Mucosa of descending colon (tissue), 3 donors: Measurements from ENCODE around the gene LNPK. TPM values are rescaled to one million over a fixed set of nuclear protein-coding genes. Genes with fewer than 3 reads are reported as not detected.

Experiments
- ATAC-seq: fragments of 200-7000 bp; cut with Tn5 transposase; one replicate; pipeline ENCODE4 v1.9.1; 2020; ENCODE audit warnings: mild to moderate bottlenecking, moderate library complexity
- DNase-seq, 3 donors: peaks; one replicate each; pipeline ENCODE4 v3.0.0-alpha.2; 2020
- H3K36me3 ChIP-seq: fragments of 200-600 bp; one replicate; pipeline ENCODE4 v1.8.0; 2021; ENCODE audit warnings: low read depth, mild to moderate bottlenecking
- H3K4me1 ChIP-seq: fragments of 200-600 bp; one replicate; pipeline ENCODE4 v1.8.0; 2021; ENCODE audit warnings: low read depth, mild to moderate bottlenecking
- H3K4me3 ChIP-seq: fragments of 200-600 bp; one replicate; pipeline ENCODE4 v1.8.0; 2021; ENCODE audit warnings: mild to moderate bottlenecking
- H3K9me3 ChIP-seq: fragments of 200-600 bp; one replicate; pipeline ENCODE4 v1.8.0; 2021; ENCODE audit warnings: mild to moderate bottlenecking
- CTCF ChIP-seq: fragments of 200-600 bp; IDR thresholded peaks from one replicate; pipeline ENCODE4 v1.8.0; 2022; ENCODE audit warnings: antibody characterized with exemption, mild to moderate bottlenecking
- intact Hi-C, 2 donors: fragments of 100-400 bp; cut with DNase I in 1 of 2; cut with micrococcal nuclease in 1 of 2; formaldehyde crosslinking; loops; one replicate each; pipeline versions ENCODE4 v1.11.0 to v1.11.1; 2022; cut with DNase I, micrococcal nuclease
- total RNA-seq, 3 donors: library from RNA; stranded (reverse); fragmentation: NEBNext Ultra II Directional in 2 of 3; extraction: Animal tissue kit (Norgen Biotek cat#: 25700) in 2 of 3; gene quantifications; one replicate each; pipeline versions ENCODE4 v1.2.1 to v1.2.4, GENCODE V29; 2021 to 2023
- donor health status: DM: no; HTN: no; CAD: no; lungs with moderate emphysema.
- donor health status: DM: no; HTN: no; CAD: no.
- donor health status: DM: no; HTN: yes; CAD: no.

The LNPK gene
- total RNA-seq, 3 donors from 2014 or later = 33.4 to 35.9 (median 35.3) TPM

GRCh38 chr2:175950512-175950911, 51.6 kb downstream of the LNPK start:
- no peak for TF ChIP-seq CTCF
- DNase-seq = no peak
- Histone ChIP-seq H3K9me3 (no peaks in the 10 kb centered on the region), H3K4me1 (no peaks in the 10 kb centered on the region), H3K4me3 (no peak overlapping the region), H3K36me3 (no peaks in the 10 kb centered on the region)
- intact Hi-C loops = no loop called here
- ATAC-seq = no peak

DNA sequence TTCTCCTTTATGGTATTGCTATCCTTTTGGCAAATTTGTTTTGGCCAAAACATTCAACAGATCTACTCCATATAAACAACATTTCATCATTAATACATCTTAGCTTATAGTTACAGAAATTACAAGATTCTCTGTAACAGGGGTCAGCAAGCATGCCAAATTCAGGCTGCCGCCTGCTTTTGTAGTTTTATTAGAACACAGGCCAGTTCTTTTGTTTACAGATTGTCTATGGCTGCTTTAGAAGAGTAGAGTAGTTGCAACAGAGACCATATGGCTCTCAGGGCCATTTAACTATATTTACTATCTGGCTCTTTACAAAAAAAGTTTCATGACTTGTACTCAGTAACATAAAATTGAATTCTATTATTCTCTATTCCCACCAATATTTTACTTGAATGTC, 53.9 kb downstream of the LNPK start:
- DNase-seq = no peak
- Histone ChIP-seq H3K9me3 (no peaks in the 10 kb centered on the region), H3K4me3 (no peak overlapping the region), H3K4me1 (no peaks in the 10 kb centered on the region), H3K36me3 (no peaks in the 10 kb centered on the region)
- TF ChIP-seq CTCF = no peak
- intact Hi-C loops = no loop called here
- no peak for ATAC-seq

DNA sequence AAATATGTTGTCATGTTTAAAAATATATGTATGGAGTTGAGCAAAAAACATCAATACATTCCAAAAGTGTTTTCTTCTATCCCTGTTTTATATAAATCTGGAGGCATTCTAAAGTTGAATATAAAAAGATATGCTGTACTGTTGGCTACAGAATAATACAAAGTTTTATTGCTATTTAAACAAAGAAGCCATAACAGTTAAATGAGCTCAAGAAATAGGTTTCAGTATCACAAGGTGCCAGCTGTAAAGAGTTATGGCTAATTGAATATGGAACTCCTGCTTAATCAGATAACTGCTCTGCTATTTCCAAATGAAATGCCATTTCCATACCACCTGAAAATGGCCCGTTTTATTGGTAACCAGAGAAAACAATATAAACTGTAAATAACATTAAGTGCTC, 55.0 kb downstream of the LNPK start:
- DNase-seq (no peak), ATAC-seq (peak; percentile 54)
- Histone ChIP-seq H3K9me3 (no peaks in the 10 kb centered on the region), H3K4me1 (no peaks in the 10 kb centered on the region), H3K4me3 (no peak overlapping the region), H3K36me3 (no peaks in the 10 kb centered on the region)
- intact Hi-C loops = no loop called here
- no peak for TF ChIP-seq CTCF

- Histone ChIP-seq H3K4me3 (no peak overlapping the region), H3K36me3 (no peaks in the 10 kb centered on the region), H3K9me3 (no peaks in the 10 kb centered on the region), H3K4me1 (no peaks in the 10 kb centered on the region)
- intact Hi-C loops = no loop called here
- DNase-seq (no peak), ATAC-seq (no peak)
- TF ChIP-seq CTCF = no peak
Observed at GRCh38 chr2:175941699-175942098, 60.4 kb downstream of the LNPK start.

GRCh38 chr2:175937216-175937615, 64.9 kb downstream of the LNPK start:
- no peaks in the 10 kb centered on the region for H3K36me3 ChIP-seq
- no peak overlapping the region for H3K4me3 ChIP-seq
- intact Hi-C loops = no loop called here
- TF ChIP-seq CTCF = no peak
- ATAC-seq (no peak), DNase-seq (peak in 1 of 3 donors; percentile 52)
- no peaks in the 10 kb centered on the region for H3K4me1 ChIP-seq
- no peaks in the 10 kb centered on the region for H3K9me3 ChIP-seq
